Activated B cell treated with CpG ODN at 0.5 μM for 24 hours (primary cell): ENCODE results near the gene PSG6. TPM values are rescaled to one million over a fixed set of nuclear protein-coding genes. Genes with fewer than 3 reads are reported as not detected.
"Not testable (repeated sequence)": the region's sequence is repeated elsewhere in the genome, so short reads cannot be mapped to it uniquely, and the experiment has no call there.

Experiments used
- ATAC-seq: fragments of 200-7000 bp; cut with Tn5 transposase; one replicate; pipeline ENCODE4 v1.10.0; 2021; ENCODE audit warnings: low read depth, mild to moderate bottlenecking, moderate library complexity
- CTCF ChIA-PET: fragments of 350-600 bp; sonication (Branson Sonifier 250); formaldehyde crosslinking; loops from one replicate; lab custom pipeline; 2021; ENCODE audit warnings: antibody characterized with exemption; lab: Charles Lee
- POLR2A ChIA-PET: fragments of 350-600 bp; sonication (Branson Sonifier 250); formaldehyde crosslinking; loops from one replicate; lab custom pipeline; 2021; ENCODE audit warnings: antibody characterized with exemption; lab: Charles Lee
- DNase-seq: peaks from one replicate; pipeline ENCODE4 v3.0.0; 2022
- H3K27ac Mint-ChIP-seq: one replicate; pipeline ENCODE4 v1.8.0; 2020; ENCODE audit warnings: mixed read lengths
- H3K27me3 Mint-ChIP-seq: one replicate; pipeline ENCODE4 v1.8.0; 2021; ENCODE audit warnings: mixed read lengths
- H3K36me3 Mint-ChIP-seq: one replicate; pipeline ENCODE4 v1.8.0; 2021; ENCODE audit warnings: low read depth, mixed read lengths
- H3K4me1 Mint-ChIP-seq: one replicate; pipeline ENCODE4 v1.8.0; 2021; ENCODE audit warnings: mixed read lengths
- H3K4me3 Mint-ChIP-seq: one replicate; pipeline ENCODE4 v1.8.0; 2020; ENCODE audit warnings: mild to moderate bottlenecking, mixed read lengths
- H3K9me3 Mint-ChIP-seq: one replicate; pipeline ENCODE4 v1.8.0; 2020; ENCODE audit warnings: mixed read lengths
- CTCF ChIP-seq: fragments of 200-600 bp; IDR thresholded peaks from one replicate; pipeline ENCODE4 v1.8.0; 2022; ENCODE audit warnings: antibody characterized with exemption, mild to moderate bottlenecking
- intact Hi-C: fragments of 100-400 bp; cut with micrococcal nuclease; formaldehyde crosslinking; loops from one replicate; pipeline ENCODE4 v1.15.1; 2024
- total RNA-seq: library from RNA; stranded (reverse); gene quantifications from 2 replicates; pipeline ENCODE4 v1.2.3, GENCODE V29; 2022

The PSG6 gene
- total RNA-seq, result not detected in 2 replicates

- H3K36me3 Mint-ChIP-seq, CTCF ChIA-PET, H3K27me3 Mint-ChIP-seq, H3K4me1 Mint-ChIP-seq, intact Hi-C loops, H3K9me3 Mint-ChIP-seq, H3K27ac Mint-ChIP-seq, POLR2A ChIA-PET, H3K4me3 Mint-ChIP-seq, ATAC-seq, DNase-seq: not testable (repeated sequence)
Observed at GRCh38 chr19:42917634-42918033, at the start of gene PSG6. Gene PSG6 (minus strand): TSS chr19:42917894. CDS start chr19:42917792, 102 bp downstream.

- DNase-seq, result no peak
- intact Hi-C loops, result no loop called here
Observed at GRCh38 chr19:42965176-42965575, 47.5 kb upstream of the PSG6 start.

GRCh38 chr19:42961119-42961518, 43.4 kb upstream of the PSG6 start:
- ChIA-PET POLR2A (no interaction called here), CTCF (no interaction called here)
- H3K36me3 Mint-ChIP-seq, result no peaks in the 10 kb centered on the region
- no peak overlapping the region for H3K27ac Mint-ChIP-seq
- no peak for TF ChIP-seq CTCF
- ATAC-seq, result no peak
- no peak overlapping the region for H3K4me3 Mint-ChIP-seq
- intact Hi-C loops, result no loop called here
- peaks cover 3% of the 10 kb centered on the region for H3K27me3 Mint-ChIP-seq
- no peak for DNase-seq
- peaks cover 6% of the 10 kb centered on the region for H3K9me3 Mint-ChIP-seq
- H3K4me1 Mint-ChIP-seq, result no peaks in the 10 kb centered on the region

More at GRCh38 chr19:42965176-42965575, 47.5 kb upstream of the PSG6 start:
- ChIA-PET CTCF (no interaction called here), POLR2A (no interaction called here)
- no peaks in the 10 kb centered on the region for H3K36me3 Mint-ChIP-seq
- H3K4me1 Mint-ChIP-seq, result no peaks in the 10 kb centered on the region
- no peaks in the 10 kb centered on the region for H3K9me3 Mint-ChIP-seq
- H3K27me3 Mint-ChIP-seq, result peaks cover 5% of the 10 kb centered on the region
- no peak overlapping the region for H3K27ac Mint-ChIP-seq
- ATAC-seq, result no peak
- TF ChIP-seq CTCF, result no peak
- no peak overlapping the region for H3K4me3 Mint-ChIP-seq

- DNase-seq, H3K27me3 Mint-ChIP-seq, POLR2A ChIA-PET, H3K4me3 Mint-ChIP-seq, CTCF ChIA-PET, H3K36me3 Mint-ChIP-seq, ATAC-seq, intact Hi-C loops, H3K4me1 Mint-ChIP-seq, H3K9me3 Mint-ChIP-seq, H3K27ac Mint-ChIP-seq: not testable (repeated sequence)
Observed at GRCh38 chr19:42952126-42952525, 34.4 kb upstream of the PSG6 start.

- ATAC-seq, H3K27ac Mint-ChIP-seq, POLR2A ChIA-PET, H3K27me3 Mint-ChIP-seq, DNase-seq, CTCF ChIA-PET, H3K4me1 Mint-ChIP-seq, H3K4me3 Mint-ChIP-seq, intact Hi-C loops, H3K36me3 Mint-ChIP-seq, H3K9me3 Mint-ChIP-seq: not testable (repeated sequence)
Observed at GRCh38 chr19:42951476-42951875, 33.8 kb upstream of the PSG6 start.

- Mint-ChIP-seq H3K27me3 (peaks cover 15% of the 10 kb centered on the region), H3K9me3 (no peaks in the 10 kb centered on the region), H3K4me1 (no peaks in the 10 kb centered on the region), H3K36me3 (no peaks in the 10 kb centered on the region), H3K4me3 (no peak overlapping the region), H3K27ac (no peak overlapping the region)
- DNase-seq (no peak), ATAC-seq (no peak)
- ChIA-PET CTCF (no interaction called here), POLR2A (no interaction called here)
- no peak for TF ChIP-seq CTCF
- intact Hi-C loops, result no loop called here
Observed at GRCh38 chr19:42942187-42942789, 24.6 kb upstream of the PSG6 start.

- not testable (repeated sequence) for H3K27ac Mint-ChIP-seq
Observed at GRCh38 chr19:42937107-42937506, 19.4 kb upstream of the PSG6 start, which contains the start of gene PSG7. Gene PSG7 (minus strand): TSS chr19:42937207. CDS start chr19:42937076, 131 bp downstream.

GRCh38 chr19:42934726-42935125, 17.0 kb upstream of the PSG6 start:
- CTCF ChIA-PET, H3K36me3 Mint-ChIP-seq, DNase-seq, H3K27ac Mint-ChIP-seq, H3K4me1 Mint-ChIP-seq, H3K4me3 Mint-ChIP-seq, POLR2A ChIA-PET, H3K9me3 Mint-ChIP-seq, ATAC-seq, intact Hi-C loops, H3K27me3 Mint-ChIP-seq: not testable (repeated sequence)

More at GRCh38 chr19:42937107-42937506, 19.4 kb upstream of the PSG6 start, which contains the start of gene PSG7:
- H3K27me3 Mint-ChIP-seq, DNase-seq, CTCF ChIA-PET, H3K9me3 Mint-ChIP-seq, ATAC-seq, intact Hi-C loops, H3K4me1 Mint-ChIP-seq, POLR2A ChIA-PET, H3K36me3 Mint-ChIP-seq, H3K4me3 Mint-ChIP-seq: not testable (repeated sequence)

GRCh38 chr19:42934183-42934582, 16.5 kb upstream of the PSG6 start:
- H3K9me3 Mint-ChIP-seq, H3K36me3 Mint-ChIP-seq, intact Hi-C loops, POLR2A ChIA-PET, CTCF ChIA-PET, H3K4me1 Mint-ChIP-seq, H3K27me3 Mint-ChIP-seq, ATAC-seq, H3K4me3 Mint-ChIP-seq, DNase-seq, H3K27ac Mint-ChIP-seq: not testable (repeated sequence)

- POLR2A ChIA-PET, H3K36me3 Mint-ChIP-seq: not testable (repeated sequence)
Observed at GRCh38 chr19:42933412-42933811, 15.7 kb upstream of the PSG6 start.

More at GRCh38 chr19:42933412-42933811, 15.7 kb upstream of the PSG6 start:
- H3K27me3 Mint-ChIP-seq, H3K9me3 Mint-ChIP-seq, H3K27ac Mint-ChIP-seq, intact Hi-C loops, DNase-seq, CTCF ChIA-PET, ATAC-seq, H3K4me3 Mint-ChIP-seq, H3K4me1 Mint-ChIP-seq: not testable (repeated sequence)
